Measurements from ENCODE around the gene SLC6A9. TPM values are rescaled to one million over a fixed set of nuclear protein-coding genes. Genes with fewer than 3 reads are reported as not detected.

SLC6A9 gene
- total and polyA plus RNA-seq, 8 donors: 1.1 to 40.8 (median 2.3) TPM; not detected in 1

DNA sequence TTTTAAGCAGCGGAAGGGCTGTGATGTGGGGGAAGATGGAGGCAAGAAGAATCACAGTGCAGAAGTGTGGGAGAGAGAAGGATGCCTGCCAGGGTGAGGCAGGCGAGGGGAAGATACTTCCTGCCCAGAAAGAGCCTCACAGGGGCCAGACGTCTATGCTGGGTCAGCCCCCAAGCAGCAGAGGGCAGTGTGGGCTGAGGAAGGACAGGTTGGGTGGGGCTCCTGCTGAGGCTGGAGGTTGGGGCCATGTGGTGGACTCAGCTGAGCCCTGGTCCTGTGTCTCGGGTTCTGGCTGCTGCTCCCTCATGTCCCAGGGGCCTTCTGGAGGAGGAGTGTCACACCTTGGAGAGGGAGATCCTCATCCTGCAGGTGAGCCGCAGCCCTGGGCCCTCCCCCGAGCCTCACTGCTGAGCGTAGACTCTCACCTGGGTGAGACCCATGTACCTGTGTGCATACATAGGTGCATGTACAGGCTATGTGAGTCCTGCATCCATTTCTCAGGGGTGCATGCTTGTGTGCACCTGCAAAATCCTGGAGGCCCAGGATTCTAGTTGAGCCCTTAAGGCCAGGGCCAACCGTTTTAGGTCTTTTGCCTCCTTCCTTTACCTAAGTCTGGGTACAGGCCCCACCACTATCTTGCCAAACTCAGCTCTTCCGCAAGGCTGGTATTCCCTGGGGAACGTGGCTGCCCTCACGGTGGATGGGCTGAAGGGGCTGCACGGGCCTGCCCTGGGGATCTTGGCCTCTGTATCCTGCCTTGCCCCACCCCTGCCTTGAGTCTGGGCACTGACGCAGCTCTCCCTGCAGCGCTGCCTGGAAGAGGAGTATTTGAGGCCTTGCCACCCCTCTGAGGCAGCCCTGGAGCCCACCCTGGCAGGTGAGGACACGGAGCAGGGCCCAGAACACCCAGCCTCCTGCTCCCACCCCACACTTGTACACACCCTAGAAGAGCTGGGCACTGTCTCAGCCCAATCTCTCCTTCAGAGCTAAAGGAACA is 36.2 kb downstream of the SLC6A9 start:
- peak in 1 of 2 donors; percentile 69 for DNase-seq
- 70 to 80% (median 77%) methylated on average over 10 to 15 of the region's 15 CpGs for WGBS, 5 donors
- intact Hi-C loops (cut with DNase I; ENCODE audit: low total_unique reads): no loop called here
- peaks cover 15 to 54% (median 32%) of the 10 kb centered on the region in 4 donors for H3K4me1 ChIP-seq
- H3K27me3 ChIP-seq: no peaks in the 10 kb centered on the region
- H3K27ac ChIP-seq: no peak overlapping the region
- TF ChIP-seq EP300 (IDR thresholded peaks at IDR 0.05) (no peak), POLR2A (IDR thresholded peaks at IDR 0.05) (no peak), POLR2AphosphoS5 (IDR thresholded peaks at IDR 0.05) (no peak)
- TF ChIP-seq, protein P1, sequence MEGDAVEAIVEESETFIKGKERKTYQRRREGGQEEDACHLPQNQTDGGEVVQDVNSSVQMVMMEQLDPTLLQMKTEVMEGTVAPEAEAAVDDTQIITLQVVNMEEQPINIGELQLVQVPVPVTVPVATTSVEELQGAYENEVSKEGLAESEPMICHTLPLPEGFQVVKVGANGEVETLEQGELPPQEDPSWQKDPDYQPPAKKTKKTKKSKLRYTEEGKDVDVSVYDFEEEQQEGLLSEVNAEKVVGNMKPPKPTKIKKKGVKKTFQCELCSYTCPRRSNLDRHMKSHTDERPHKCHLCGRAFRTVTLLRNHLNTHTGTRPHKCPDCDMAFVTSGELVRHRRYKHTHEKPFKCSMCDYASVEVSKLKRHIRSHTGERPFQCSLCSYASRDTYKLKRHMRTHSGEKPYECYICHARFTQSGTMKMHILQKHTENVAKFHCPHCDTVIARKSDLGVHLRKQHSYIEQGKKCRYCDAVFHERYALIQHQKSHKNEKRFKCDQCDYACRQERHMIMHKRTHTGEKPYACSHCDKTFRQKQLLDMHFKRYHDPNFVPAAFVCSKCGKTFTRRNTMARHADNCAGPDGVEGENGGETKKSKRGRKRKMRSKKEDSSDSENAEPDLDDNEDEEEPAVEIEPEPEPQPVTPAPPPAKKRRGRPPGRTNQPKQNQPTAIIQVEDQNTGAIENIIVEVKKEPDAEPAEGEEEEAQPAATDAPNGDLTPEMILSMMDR (IDR thresholded peaks at IDR 0.05): no peak
- peaks cover 0 to 6% (median under 1%) of the 10 kb centered on the region in 4 donors for H3K36me3 ChIP-seq
- no peak overlapping the region for H3K4me3 ChIP-seq
- no peaks in the 10 kb centered on the region for H3K9me3 ChIP-seq

DNA sequence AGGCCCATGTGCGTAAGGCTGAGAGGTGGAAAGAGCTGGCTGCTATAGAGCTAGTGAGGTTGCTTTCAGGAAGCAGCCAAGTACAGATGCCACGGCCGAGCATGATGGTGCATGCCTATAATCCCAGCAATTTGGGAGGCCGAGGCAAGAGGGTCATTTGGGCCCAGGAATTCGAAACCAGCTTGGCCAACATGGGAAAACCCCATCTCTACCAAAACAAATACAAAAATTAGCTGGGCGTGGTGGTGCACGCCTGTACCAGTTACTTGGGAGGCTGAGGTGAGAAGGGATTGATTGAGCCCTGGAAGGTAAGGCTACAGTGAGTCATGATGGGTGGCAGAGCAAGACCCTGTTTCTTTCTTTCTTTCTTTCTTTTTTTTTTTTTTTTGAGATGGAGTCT is 37.2 kb downstream of the SLC6A9 start:
- DNase-seq: no peak
- Histone ChIP-seq H3K36me3 (no peaks in the 10 kb centered on the region), H3K4me1 (peaks cover 15 to 54% (median 32%) of the 10 kb centered on the region in 4 donors), H3K4me3 (no peak overlapping the region), H3K9me3 (no peaks in the 10 kb centered on the region), H3K27ac (no peak overlapping the region), H3K27me3 (no peaks in the 10 kb centered on the region)
- 73 to 90% (median 83%) methylated on average over 7 of the region's 7 CpGs for WGBS, 5 donors
- TF ChIP-seq POLR2A (IDR thresholded peaks at IDR 0.05): no peak
- TF ChIP-seq POLR2AphosphoS5 (IDR thresholded peaks at IDR 0.05): no peak
- intact Hi-C loops (cut with DNase I; ENCODE audit: low total_unique reads): no loop called here

DNA sequence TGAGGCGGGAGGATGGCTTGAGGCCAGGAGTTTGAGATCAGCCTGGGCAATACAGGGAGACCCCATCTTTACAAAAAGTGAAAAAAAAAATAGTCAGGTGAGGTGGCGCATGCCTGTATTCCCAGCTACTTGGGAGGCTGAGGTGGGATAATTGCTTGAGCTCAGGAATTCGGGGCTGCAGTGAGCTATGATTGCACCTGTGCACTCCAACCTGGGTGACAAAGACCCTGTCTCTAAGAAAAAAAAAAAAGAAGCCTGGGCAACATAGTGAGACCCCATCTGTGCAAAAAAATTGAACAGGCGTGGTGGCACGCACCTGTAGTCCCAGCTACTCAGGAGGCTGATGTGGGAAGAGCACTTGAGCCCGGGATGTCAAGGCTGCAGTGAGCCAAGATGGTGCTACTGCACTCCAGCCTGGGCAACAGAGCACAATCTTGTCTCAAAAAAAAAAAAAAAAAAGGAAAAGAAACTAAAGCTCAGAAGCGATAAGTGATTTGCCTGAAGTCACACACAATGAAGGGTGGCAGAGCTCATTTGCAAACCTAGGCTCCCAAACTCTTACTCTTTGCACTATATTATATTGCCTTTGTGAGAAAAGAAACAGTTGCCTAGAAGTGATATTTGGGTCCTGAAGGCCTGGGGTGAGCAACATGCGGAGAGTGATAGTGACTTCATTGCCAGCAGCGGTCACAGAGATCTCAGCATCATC is 37.9 kb downstream of the SLC6A9 start:
- no peak for TF ChIP-seq EP300 (IDR thresholded peaks at IDR 0.05)
- Histone ChIP-seq H3K4me3 (no peak overlapping the region), H3K9me3 (no peaks in the 10 kb centered on the region), H3K4me1 (peaks cover 15 to 54% (median 32%) of the 10 kb centered on the region in 4 donors), H3K27me3 (no peaks in the 10 kb centered on the region), H3K27ac (no peak overlapping the region), H3K36me3 (no peaks in the 10 kb centered on the region)
- no peak for DNase-seq
- 89 to 95% (median 94%) methylated on average over 9 of the region's 9 CpGs for whole genome bisulfite sequencing, 5 donors
- intact Hi-C loops (cut with DNase I; ENCODE audit: low total_unique reads): no loop called here

GRCh38 chr1:43992232-43992995 is 38.8 kb downstream of the SLC6A9 start:
- H3K4me1 ChIP-seq: peaks cover 15 to 47% (median 27%) of the 10 kb centered on the region in 4 donors
- 29 to 45% (median 35%) methylated on average over 10 to 11 of the region's 11 CpGs for WGBS, 5 donors
- DNase-seq: no peak
- H3K4me3 ChIP-seq: peak overlapping the region; percentile 62 to 78 (median 72)
- H3K9me3 ChIP-seq: no peaks in the 10 kb centered on the region
- TF ChIP-seq POLR2AphosphoS5 (IDR thresholded peaks at IDR 0.05) (no peak), POLR2A (IDR thresholded peaks at IDR 0.05) (no peak), EP300 (IDR thresholded peaks at IDR 0.05) (no peak)
- TF ChIP-seq, protein P1 (IDR thresholded peaks at IDR 0.05): no peak
- peak overlapping the region; percentile 80 to 90 (median 84) for H3K27ac ChIP-seq
- H3K27me3 ChIP-seq: no peaks in the 10 kb centered on the region
- H3K36me3 ChIP-seq: no peaks in the 10 kb centered on the region
- intact Hi-C loops (cut with DNase I; ENCODE audit: low total_unique reads): no loop called here
